OCI-LY3 (cell line): ENCODE data around the gene PRKAR1B.

Source experiments
- H2AFZ ChIP-seq: fragments of 200-600, 300-600 bp; shearing (Covaris generic); 2 replicates; pipeline ENCODE4 v1.6.0; 2014; ENCODE audit warnings: antibody characterized with exemption, low read depth, low read length
- H3K27ac ChIP-seq: fragments of 200-600, 300-600 bp; sonication (generic); 2 replicates; pipeline ENCODE4 v1.5.1; 2014; ENCODE audit warnings: mild to moderate bottlenecking, low read length, moderate library complexity, mixed read lengths
- H3K27me3 ChIP-seq: fragments of 200-600, 300-600 bp; sonication (generic); 2 replicates; pipeline ENCODE4 v1.6.1; 2014; ENCODE audit warnings: low read depth, low read length, mixed read lengths
- H3K36me3 ChIP-seq: fragments of 200-600, 300-600 bp; sonication (generic); replicated peaks from 2 replicates; pipeline ENCODE3; 2014; ENCODE audit warnings: low read depth, low read length, mixed read lengths
- H3K4me1 ChIP-seq: fragments of 300-600, 200-600 bp; sonication (generic); 2 replicates; pipeline ENCODE4 v1.6.1; 2014; ENCODE audit warnings: low read length, mixed read lengths
- H3K4me2 ChIP-seq: fragments of 200-600, 300-600 bp; sonication (generic); 2 replicates; pipeline ENCODE4 v1.6.1; 2014; ENCODE audit warnings: low read length, mixed read lengths
- H3K4me3 ChIP-seq: fragments of 300-600, 200-600 bp; sonication (generic); 2 replicates; pipeline ENCODE4 v1.5.1; 2014; ENCODE audit warnings: antibody characterized with exemption, mild to moderate bottlenecking, low read length, moderate library complexity
- H3K79me2 ChIP-seq: fragments of 300-600, 200-600 bp; shearing (Covaris generic); 2 replicates; pipeline ENCODE4 v1.6.1; 2014; ENCODE audit warnings: mild to moderate bottlenecking, low read length, mixed read lengths
- H3K9ac ChIP-seq: fragments of 300-600, 200-600 bp; shearing (Covaris generic); 2 replicates; pipeline ENCODE4 v1.6.0; 2014; ENCODE audit warnings: mild to moderate bottlenecking, low read length, moderate library complexity
- H3K9me3 ChIP-seq: fragments of 200-600, 300-600 bp; shearing (Covaris generic); 2 replicates; pipeline ENCODE4 v1.6.1; 2014; ENCODE audit warnings: low read length, mixed read lengths; ENCODE audit not compliant: insufficient read depth
- H4K20me1 ChIP-seq: fragments of 200-600, 300-600 bp; sonication (generic); 2 replicates; pipeline ENCODE4 v1.6.1; 2016; ENCODE audit warnings: low read length, mixed read lengths; ENCODE audit not compliant: insufficient read depth
- EZH2phosphoT487 ChIP-seq: fragments of 200-600 bp; shearing (Covaris generic); IDR thresholded peaks from 2 replicates; pipeline ENCODE4 v1.6.1; 2018; ENCODE audit warnings: antibody characterized with exemption, mixed run types, low read depth
- TF ChIP-seq, protein P1 (sequence below): fragments of 200-600, 300-600 bp; sonication (generic); IDR thresholded peaks from 2 replicates; pipeline ENCODE4 v1.5.1; 2014; ENCODE audit warnings: antibody characterized with exemption, low read length, low read depth

PRKAR1B gene

GRCh38 chr7:730501-731439 lies 3.7 kb upstream of the PRKAR1B start:
- Histone ChIP-seq H3K36me3 (peaks cover 31% of the 10 kb centered on the region), H3K4me1 (peaks cover 10% of the 10 kb centered on the region), H4K20me1 (no peaks in the 10 kb centered on the region), H3K4me3 (no peak overlapping the region), H3K9ac (no peak overlapping the region), H2AFZ (no peak overlapping the region), H3K79me2 (peaks cover 71% of the 10 kb centered on the region), H3K9me3 (peaks cover 17% of the 10 kb centered on the region; the same call in 1 of the 2 replicates), H3K27me3 (no peaks in the 10 kb centered on the region), H3K27ac (no peak overlapping the region), H3K4me2 (no peak overlapping the region)
- no peak for TF ChIP-seq EZH2phosphoT487
- TF ChIP-seq, protein P1, sequence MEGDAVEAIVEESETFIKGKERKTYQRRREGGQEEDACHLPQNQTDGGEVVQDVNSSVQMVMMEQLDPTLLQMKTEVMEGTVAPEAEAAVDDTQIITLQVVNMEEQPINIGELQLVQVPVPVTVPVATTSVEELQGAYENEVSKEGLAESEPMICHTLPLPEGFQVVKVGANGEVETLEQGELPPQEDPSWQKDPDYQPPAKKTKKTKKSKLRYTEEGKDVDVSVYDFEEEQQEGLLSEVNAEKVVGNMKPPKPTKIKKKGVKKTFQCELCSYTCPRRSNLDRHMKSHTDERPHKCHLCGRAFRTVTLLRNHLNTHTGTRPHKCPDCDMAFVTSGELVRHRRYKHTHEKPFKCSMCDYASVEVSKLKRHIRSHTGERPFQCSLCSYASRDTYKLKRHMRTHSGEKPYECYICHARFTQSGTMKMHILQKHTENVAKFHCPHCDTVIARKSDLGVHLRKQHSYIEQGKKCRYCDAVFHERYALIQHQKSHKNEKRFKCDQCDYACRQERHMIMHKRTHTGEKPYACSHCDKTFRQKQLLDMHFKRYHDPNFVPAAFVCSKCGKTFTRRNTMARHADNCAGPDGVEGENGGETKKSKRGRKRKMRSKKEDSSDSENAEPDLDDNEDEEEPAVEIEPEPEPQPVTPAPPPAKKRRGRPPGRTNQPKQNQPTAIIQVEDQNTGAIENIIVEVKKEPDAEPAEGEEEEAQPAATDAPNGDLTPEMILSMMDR = no peak

DNA sequence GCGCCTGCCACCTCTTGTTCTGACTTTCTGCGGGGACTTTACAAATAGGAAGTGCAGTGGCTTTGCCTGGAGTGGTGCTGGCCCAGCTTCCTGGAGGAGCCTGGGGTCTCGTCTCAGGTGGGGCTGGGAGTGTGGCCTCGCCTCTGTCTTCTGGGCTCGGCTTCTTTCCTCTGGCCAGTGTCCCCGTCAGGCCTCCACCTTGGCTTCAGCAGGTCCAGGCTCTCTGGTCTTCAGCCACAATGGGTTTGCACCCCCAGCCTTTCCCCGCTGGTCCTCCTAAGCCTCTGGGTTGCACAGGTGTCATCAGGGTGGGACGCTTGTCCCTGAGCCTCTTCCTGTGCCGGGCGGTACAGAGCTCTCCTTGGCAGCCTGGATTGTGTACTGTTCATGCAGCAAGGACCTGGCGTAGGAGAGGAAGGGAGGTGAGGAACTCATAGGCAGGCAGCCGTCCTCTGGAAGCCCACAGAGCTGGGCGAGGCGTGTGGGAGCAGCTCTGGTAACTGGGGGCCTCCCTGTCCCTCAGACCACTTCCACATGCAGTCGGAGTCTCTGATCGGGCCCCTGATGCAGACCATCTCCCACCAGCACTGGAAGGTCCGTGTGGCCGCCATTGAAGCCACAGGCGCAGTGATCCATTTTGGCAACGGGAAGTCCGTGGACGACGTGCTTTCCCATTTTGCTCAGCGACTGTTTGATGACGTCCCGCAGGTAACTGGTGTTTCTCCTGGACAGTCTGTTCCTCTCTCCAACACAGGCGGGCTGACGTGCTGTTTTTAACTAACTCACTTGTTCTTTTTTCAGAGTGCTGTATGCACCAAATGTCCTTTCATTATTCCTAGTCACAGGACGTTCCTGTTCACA lies 2.3 kb upstream of the PRKAR1B start:
- Histone ChIP-seq H3K4me3 (no peak overlapping the region), H3K9me3 (peaks cover 15% of the 10 kb centered on the region; the same call in 1 of the 2 replicates), H3K79me2 (peaks cover 64% of the 10 kb centered on the region), H3K4me2 (no peak overlapping the region), H3K36me3 (peaks cover 31% of the 10 kb centered on the region), H4K20me1 (no peaks in the 10 kb centered on the region), H3K4me1 (peaks cover 10% of the 10 kb centered on the region), H3K27ac (no peak overlapping the region), H2AFZ (no peak overlapping the region), H3K9ac (no peak overlapping the region), H3K27me3 (no peaks in the 10 kb centered on the region)
- no peak for TF ChIP-seq EZH2phosphoT487
- TF ChIP-seq, protein P1 = no peak

- Histone ChIP-seq H2AFZ (no peak overlapping the region), H3K9ac (no peak overlapping the region), H3K4me3 (0 out of 2 replicates have a peak overlapping the region, but pooled peaks have one; percentile 83), H3K36me3 (peaks cover 30% of the 10 kb centered on the region), H4K20me1 (no peaks in the 10 kb centered on the region), H3K4me2 (peak overlapping the region; percentile 83; the same call in 1 of the 2 replicates), H3K4me1 (peaks cover 10% of the 10 kb centered on the region), H3K79me2 (peaks cover 57% of the 10 kb centered on the region), H3K27me3 (no peaks in the 10 kb centered on the region), H3K9me3 (peaks cover 12% of the 10 kb centered on the region; the same call in 1 of the 2 replicates), H3K27ac (no peak overlapping the region)
- no peak for TF ChIP-seq EZH2phosphoT487
- TF ChIP-seq, protein P1 = no peak
Observed at GRCh38 chr7:728602-729001, 1.5 kb upstream of the PRKAR1B start.
